ENCODE data around the gene ZBTB7A. TPM values are rescaled to one million over a fixed set of nuclear protein-coding genes. Genes with fewer than 3 reads are reported as not detected.
A peak's percentile ranks its signal among the peaks of the same experiment; 100 is the strongest.

The ZBTB7A gene
- total RNA-seq, 1 experiment from 2014 or later, result 27.9 TPM

- peaks cover 16% of the 10 kb centered on the region for H3K27me3 Mint-ChIP-seq (ENCODE audit: low read depth)
- no peak overlapping the region for H3K27ac Mint-ChIP-seq
- ChIA-PET CTCF (interaction anchor here (0.6 kb wide), 1 partner anchor 76 kb away, joined by 5 read pairs; no protein-coding TSS in a partner anchor), POLR2A (interaction anchor here (1.0 kb wide), 1 partner anchor 13 kb away, joined by 3 read pairs; no protein-coding TSS in a partner anchor)
- peaks cover 31% of the 10 kb centered on the region for H3K4me1 Mint-ChIP-seq
- DNase-seq (ENCODE audit: low spot score) (no peak), ATAC-seq (no peak)
- no peaks in the 10 kb centered on the region for H3K36me3 Mint-ChIP-seq
- TF ChIP-seq ZNF317 (CRISPR knock-in tag; IDR thresholded peaks at IDR 0.05; ENCODE audit: borderline replicate concordance, low read depth) (0 out of 2 replicates have a peak, but pooled peaks have one; percentile 4), USF2 (CRISPR knock-in tag; IDR thresholded peaks at IDR 0.05) (no peak), SP1 (CRISPR knock-in tag; conservative IDR thresholded peaks at IDR 0.05) (no peak), NR3C1 (CRISPR knock-in tag; conservative IDR thresholded peaks at IDR 0.05; ENCODE audit: low read depth) (no peak)
- H3K4me3 Mint-ChIP-seq, result peak overlapping the region; percentile 79
- H3K9me3 Mint-ChIP-seq, result no peaks in the 10 kb centered on the region
Measured at GRCh38 chr19:4064149-4064495, 2.6 kb downstream of the ZBTB7A start.

- CTCF ChIA-PET, result interaction anchor here (0.6 kb wide), 1 partner anchor 76 kb away, joined by 5 read pairs; no protein-coding TSS in a partner anchor
- no peak; the same call in 1 of the 2 replicates for ATAC-seq
- Mint-ChIP-seq H3K9me3 (no peaks in the 10 kb centered on the region), H3K4me3 (peak overlapping the region; percentile 79), H3K36me3 (no peaks in the 10 kb centered on the region), H3K27me3 (ENCODE audit: low read depth) (peaks cover 10% of the 10 kb centered on the region), H3K4me1 (peaks cover 31% of the 10 kb centered on the region), H3K27ac (peak overlapping the region; percentile 89)
- POLR2A ChIA-PET, result interaction anchor here (1.0 kb wide), 1 partner anchor 14 kb away, joined by 3 read pairs; no protein-coding TSS in a partner anchor
- TF ChIP-seq ZNF423 (CRISPR knock-in tag; IDR thresholded peaks at IDR 0.05) (0 out of 2 replicates have a peak, but pooled peaks have one; percentile 5), ERG (CRISPR knock-in tag; IDR thresholded peaks at IDR 0.05) (no peak), NFE2L1 (CRISPR knock-in tag; IDR thresholded peaks at IDR 0.05) (0 out of 2 replicates have a peak, but pooled peaks have one; percentile 8), HMGXB4 (CRISPR knock-in tag; IDR thresholded peaks at IDR 0.05) (0 out of 2 replicates have a peak, but pooled peaks have one; percentile 23), ZSCAN18 (CRISPR knock-in tag; IDR thresholded peaks at IDR 0.05) (no peak), SMAD3 (CRISPR knock-in tag; IDR thresholded peaks at IDR 0.05; ENCODE audit: borderline replicate concordance) (no peak)
- DNase-seq (ENCODE audit: low spot score), result no peak
Measured at GRCh38 chr19:4063369-4064148, 3.1 kb downstream of the ZBTB7A start.

- H3K4me3 Mint-ChIP-seq, result peak overlapping the region; percentile 79
- POLR2A ChIA-PET, result no interaction called here
- CTCF ChIA-PET, result interaction anchor here (2.1 kb wide), 1 partner anchor 75 kb away, joined by 14 read pairs; no protein-coding TSS in a partner anchor
Measured at GRCh38 chr19:4062419-4063368, 4.0 kb downstream of the ZBTB7A start.

More at GRCh38 chr19:4062419-4063368, 4.0 kb downstream of the ZBTB7A start:
- peaks cover 2% of the 10 kb centered on the region; the same call in 1 of the 2 replicates for H3K27me3 Mint-ChIP-seq (ENCODE audit: low read depth)
- TF ChIP-seq ZNF121 (CRISPR knock-in tag; IDR thresholded peaks at IDR 0.05) (0 out of 2 replicates have a peak, but pooled peaks have one; percentile 18), USF2 (CRISPR knock-in tag; IDR thresholded peaks at IDR 0.05) (no peak)
- no peaks in the 10 kb centered on the region for H3K9me3 Mint-ChIP-seq
- H3K4me1 Mint-ChIP-seq, result peaks cover 24% of the 10 kb centered on the region
- ATAC-seq, result no peak
- no peaks in the 10 kb centered on the region for H3K36me3 Mint-ChIP-seq
- no peak overlapping the region for H3K27ac Mint-ChIP-seq
- no peak for DNase-seq (ENCODE audit: low spot score)
